Glomerular visceral epithelial cell (primary cell): ENCODE measurements around the gene SERPINB11.
"Not testable (repeated sequence)": the region's sequence is repeated elsewhere in the genome, so short reads cannot be mapped to it uniquely, and the experiment has no call there.

Experiments
- DNase-seq: peaks from one replicate; pipeline ENCODE4 v3.0.0-alpha.2; 2016; ENCODE audit errors: extremely low spot score

The SERPINB11 gene

GRCh38 chr18:63702660-63703059, at the start of gene SERPINB11:
SERPINB11 (plus strand) TSS chr18:63702960; CDS start chr18:63710194, 7,234 bp downstream.
- DNase-seq: no peak

DNA sequence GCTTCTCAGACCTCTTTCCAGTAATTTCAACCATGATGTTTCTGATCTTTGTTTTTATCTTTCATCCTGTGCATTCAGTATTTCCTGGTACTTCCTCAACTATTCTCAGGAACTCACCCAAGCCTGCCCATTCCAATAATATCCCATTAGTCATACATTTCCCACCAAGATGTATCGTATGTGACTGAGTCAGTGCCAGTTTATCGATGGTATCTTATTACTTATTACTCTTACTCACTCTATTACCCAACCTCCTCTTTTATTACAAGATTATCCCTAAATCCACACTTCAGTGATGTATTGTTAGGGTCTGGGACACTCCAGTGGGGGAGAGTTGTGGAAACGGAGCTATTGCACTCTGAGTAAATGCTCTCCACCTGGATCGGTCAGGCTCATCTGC, 43.8 kb upstream of the SERPINB11 start:
- DNase-seq: not testable (repeated sequence)

- not testable (repeated sequence) for DNase-seq
Observed at GRCh38 chr18:63661750-63662149, 41.0 kb upstream of the SERPINB11 start, which contains the start of gene SERPINB3. SERPINB3 (minus strand) TSS chr18:63661893; CDS start chr18:63661216, 677 bp downstream.

GRCh38 chr18:63664571-63664970, 38.2 kb upstream of the SERPINB11 start:
- DNase-seq: no peak

GRCh38 chr18:63676526-63677323, 26.0 kb upstream of the SERPINB11 start:
- no peak for DNase-seq

DNA sequence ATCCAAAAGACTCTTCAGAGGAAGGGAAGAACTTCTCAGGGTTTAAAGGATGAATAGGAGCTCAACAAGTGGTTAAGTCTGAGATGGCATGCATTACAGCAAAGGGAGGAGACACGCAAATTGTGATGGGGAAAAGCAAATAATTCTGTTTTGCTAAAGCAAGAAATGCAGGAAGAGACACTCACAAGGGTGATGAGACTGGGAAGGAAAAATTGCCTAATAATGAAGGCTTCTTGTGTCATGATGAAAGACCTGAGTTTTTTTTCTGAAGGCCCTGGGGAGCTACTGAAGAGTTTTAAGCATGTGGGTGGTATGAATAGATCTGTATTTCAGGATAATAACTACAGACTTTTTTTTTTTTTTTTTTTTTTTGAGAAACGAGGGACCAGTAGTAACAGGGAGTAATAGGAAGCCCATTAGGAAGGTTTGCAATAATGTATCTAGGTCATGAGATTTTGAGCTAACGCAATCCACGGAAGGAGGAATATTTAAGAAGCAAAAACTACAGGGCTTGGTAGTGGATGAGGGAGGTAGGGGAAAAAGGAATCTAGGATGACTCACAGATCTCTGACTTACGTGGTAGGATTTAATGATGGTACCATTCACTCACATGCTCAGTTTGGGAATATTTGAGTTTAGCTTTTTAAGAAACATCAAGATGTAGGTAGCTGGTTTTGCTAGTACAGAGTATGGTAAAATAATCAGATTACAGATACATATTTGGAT, 25.1 kb upstream of the SERPINB11 start:
- DNase-seq: no peak

GRCh38 chr18:63679820-63680606, 22.7 kb upstream of the SERPINB11 start:
- DNase-seq: no peak

DNA sequence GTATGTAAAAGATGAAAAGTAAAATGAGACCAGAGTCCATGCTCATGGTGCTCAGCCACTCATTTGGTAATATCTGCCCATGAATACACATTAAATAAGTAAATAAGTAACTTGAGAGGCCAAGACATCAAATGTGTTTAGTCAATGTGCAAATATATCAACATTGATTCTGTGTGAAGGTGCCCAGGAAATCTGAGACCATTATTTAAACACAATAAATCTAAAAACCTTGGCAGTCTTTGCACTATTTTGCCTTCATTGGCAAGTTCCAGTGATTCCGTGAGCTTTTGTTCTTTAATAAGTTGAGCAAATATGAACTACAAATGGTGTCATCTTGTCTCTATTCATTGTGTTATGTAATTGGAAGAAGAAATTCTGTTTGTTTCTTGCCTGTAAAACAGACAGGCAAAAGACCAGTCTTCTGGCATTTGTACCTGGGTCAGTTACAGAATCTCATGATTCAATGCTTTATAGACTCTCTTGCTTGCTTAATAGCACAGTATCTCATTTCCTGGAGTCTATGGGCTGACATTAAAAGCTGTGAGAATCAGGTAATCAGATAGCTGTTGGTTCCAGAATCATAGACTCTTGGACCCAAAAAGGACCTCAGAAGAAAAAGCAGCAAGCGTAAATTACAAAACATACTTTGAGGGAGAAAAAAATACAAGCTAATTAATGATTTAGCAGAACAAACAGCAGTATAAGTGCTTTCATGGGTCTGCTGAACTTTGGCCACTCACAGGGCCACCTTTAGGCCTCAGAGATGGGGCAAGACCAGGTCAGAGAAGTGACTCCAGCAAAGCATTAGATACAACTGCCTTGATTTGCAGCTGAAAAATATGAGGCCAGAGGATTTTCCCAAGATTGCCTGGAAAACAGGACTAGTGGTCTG, 21.1 kb upstream of the SERPINB11 start:
- DNase-seq: no peak

GRCh38 chr18:63683152-63683551, 19.6 kb upstream of the SERPINB11 start:
- DNase-seq: peak; percentile 42

DNA sequence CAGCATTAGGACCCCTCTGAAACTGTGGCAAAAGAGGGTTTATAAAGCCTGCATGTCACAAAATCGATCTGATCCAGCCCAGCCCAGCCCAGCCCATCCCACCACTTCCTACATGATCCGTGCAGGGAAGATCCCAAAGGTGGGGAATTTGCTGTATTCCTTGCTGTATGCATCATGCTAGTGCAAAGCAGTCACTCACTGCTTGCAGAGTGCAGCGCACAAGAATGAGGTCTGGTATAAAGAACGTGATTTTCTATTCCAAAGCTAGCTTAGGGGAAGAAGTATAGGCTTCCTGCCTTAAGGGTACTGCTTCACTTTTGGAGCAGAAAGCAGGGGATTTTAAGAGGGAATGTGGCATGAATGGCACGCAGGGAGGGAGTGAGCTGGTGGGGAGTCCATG, 18.9 kb upstream of the SERPINB11 start:
- DNase-seq: no peak

- DNase-seq: no peak
Observed at GRCh38 chr18:63684718-63685117, 18.0 kb upstream of the SERPINB11 start.

GRCh38 chr18:63686871-63687270, 15.9 kb upstream of the SERPINB11 start:
- no peak for DNase-seq

DNA sequence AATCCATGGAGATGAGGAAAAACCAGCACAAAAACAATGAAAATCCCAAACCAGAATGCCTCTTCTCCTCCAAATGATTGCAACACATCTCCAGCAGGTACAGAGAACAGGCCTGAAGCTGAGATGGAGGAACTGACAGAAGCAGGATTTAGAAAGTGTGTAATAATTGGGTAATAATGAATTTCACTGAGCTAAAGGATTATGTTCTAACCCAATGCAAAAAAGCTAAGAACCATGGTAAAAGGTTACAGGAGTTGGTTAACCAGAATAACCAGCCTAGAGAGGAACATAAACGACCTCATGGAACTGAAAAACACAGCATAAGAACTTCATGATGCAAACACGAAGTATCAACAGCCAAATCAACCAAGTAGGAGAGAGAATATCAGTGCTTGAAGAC, 13.7 kb upstream of the SERPINB11 start:
- DNase-seq: no peak

DNA sequence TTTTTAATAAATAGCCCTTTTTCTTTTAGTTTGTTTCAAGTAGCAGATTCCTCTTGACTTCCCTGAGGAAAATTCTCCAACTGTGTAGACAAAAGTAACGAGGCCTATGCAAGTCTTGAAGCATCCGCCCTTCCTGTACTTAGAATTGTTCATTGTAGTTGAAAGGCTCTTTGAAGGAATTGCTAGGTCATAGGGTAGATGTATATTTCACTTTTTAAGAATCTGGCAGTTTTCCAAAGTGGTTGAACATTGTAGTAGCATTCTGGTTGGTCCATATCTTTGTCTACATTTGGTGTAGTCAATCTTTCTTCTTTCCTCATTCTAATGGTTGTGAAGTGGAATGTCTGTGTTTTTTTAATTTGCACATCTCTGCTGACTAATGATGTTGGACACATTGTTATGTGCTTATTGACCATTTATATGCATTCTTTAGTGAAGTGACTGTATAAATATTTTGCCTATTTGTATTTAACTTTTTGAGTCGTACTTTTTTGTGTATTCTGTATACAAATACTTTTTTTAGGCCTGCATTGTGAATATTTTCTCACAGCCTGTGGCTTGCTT, 5.6 kb upstream of the SERPINB11 start:
- DNase-seq: no peak

- no peak for DNase-seq
Observed at GRCh38 chr18:63700501-63700900, 2.3 kb upstream of the SERPINB11 start.

DNA sequence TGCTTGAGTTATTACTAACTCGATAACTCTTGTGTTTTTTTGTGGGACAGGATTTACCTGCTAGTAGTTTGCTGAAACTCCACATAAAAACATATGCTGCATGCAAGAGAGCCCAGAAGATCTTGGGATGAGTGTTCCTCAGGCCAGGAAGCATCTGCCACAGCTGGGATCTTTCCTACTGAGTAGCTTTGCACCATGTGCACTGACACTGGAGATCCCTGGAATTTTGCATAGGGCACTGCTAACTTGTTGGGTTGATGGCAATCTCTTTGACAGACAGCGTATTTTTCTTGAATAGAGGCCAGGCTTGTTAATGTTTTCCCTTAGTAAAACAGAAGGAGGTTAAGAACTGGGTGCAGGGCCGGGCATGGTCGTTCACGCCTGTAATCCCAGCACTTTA, 808 bp upstream of the SERPINB11 start:
- no peak for DNase-seq

DNA sequence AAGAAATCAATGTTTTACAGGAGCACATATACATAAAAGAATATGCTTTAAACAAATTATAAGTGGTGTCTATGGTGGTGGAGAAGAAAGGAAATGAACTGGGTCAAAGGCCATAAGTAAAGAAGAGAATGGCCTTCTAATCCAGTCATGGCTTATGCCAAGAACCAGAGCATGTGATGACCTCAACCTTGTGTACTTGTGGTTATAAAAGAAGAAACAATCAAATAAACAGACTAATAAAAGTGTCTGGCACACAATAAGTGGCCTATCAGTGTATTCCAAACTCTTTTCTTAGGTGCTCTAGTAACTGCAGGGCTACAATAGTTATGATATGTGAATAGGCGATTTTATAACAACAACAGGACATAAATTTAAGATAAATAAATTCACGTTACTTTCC, 2.6 kb downstream of the SERPINB11 start:
- no peak for DNase-seq

- no peak for DNase-seq
Observed at GRCh38 chr18:63707816-63708215, 5.1 kb downstream of the SERPINB11 start.

GRCh38 chr18:63708650-63709049, 5.9 kb downstream of the SERPINB11 start:
- DNase-seq: peak; percentile 17

- DNase-seq: no peak
Observed at GRCh38 chr18:63725682-63726480, 23.1 kb downstream of the SERPINB11 start.
